GM10266 (cell line): ENCODE measurements around the gene ZNF654.

Experiments
- DNase-seq: peaks from one replicate; pipeline ENCODE4 v3.0.0; 2012; ENCODE audit errors: extremely low spot score
- TF ChIP-seq, protein P1 (sequence below): IDR thresholded peaks from 2 replicates; pipeline ENCODE4 v1.5.1; 2012; ENCODE audit warnings: mild to moderate bottlenecking, low read depth; ENCODE audit not compliant: control insufficient read depth, insufficient read depth; ENCODE audit errors: missing control alignments

Gene ZNF654

GRCh38 chr3:88038566-88038965 lies 20.5 kb upstream of the ZNF654 start:
- TF ChIP-seq, protein P1, sequence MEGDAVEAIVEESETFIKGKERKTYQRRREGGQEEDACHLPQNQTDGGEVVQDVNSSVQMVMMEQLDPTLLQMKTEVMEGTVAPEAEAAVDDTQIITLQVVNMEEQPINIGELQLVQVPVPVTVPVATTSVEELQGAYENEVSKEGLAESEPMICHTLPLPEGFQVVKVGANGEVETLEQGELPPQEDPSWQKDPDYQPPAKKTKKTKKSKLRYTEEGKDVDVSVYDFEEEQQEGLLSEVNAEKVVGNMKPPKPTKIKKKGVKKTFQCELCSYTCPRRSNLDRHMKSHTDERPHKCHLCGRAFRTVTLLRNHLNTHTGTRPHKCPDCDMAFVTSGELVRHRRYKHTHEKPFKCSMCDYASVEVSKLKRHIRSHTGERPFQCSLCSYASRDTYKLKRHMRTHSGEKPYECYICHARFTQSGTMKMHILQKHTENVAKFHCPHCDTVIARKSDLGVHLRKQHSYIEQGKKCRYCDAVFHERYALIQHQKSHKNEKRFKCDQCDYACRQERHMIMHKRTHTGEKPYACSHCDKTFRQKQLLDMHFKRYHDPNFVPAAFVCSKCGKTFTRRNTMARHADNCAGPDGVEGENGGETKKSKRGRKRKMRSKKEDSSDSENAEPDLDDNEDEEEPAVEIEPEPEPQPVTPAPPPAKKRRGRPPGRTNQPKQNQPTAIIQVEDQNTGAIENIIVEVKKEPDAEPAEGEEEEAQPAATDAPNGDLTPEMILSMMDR = no peak
- DNase-seq = no peak

- no peak for DNase-seq
- TF ChIP-seq, protein P1 = no peak
Measured at GRCh38 chr3:88040529-88040928, 18.5 kb upstream of the ZNF654 start.

DNA sequence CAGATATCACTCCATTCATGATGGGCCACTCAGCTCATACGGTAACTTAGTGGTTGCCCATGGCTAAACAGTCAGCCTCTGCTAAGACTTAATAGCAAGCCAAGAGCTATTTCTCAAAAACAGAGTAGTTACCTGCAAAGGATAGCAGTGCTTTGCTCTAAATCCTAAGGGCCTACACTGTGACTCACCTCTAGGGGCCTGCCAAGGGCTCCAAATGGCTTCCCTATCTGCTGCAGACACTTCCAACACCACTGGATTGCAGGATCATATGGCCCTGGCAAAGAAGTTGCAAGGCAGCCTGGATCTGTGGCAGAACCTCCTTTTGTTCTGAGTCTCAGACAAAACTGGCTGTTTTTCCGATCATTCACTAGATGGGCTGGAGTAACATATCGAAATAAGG lies 18.1 kb upstream of the ZNF654 start:
- no peak for DNase-seq
- TF ChIP-seq, protein P1 = no peak

DNA sequence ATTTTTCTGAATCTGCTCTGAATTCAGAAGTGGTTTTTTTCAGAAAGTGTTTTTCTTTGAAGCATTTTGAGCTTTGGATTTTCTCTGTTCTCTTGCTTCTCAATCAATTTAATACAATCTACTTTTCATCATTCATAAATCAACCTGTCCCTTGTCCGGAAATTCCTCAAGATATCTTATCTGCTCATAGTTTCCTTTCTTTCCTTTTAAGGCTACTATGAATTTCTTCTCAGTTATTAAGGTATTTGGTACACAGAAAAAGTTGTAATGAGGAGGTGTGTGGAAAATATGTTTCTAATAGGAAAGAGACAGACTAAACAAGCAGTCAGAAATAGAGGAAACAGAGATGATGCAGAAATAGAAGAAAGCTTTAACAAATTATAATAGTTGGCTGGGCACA lies 14.6 kb upstream of the ZNF654 start:
- TF ChIP-seq, protein P1 = no peak
- DNase-seq = no peak

DNA sequence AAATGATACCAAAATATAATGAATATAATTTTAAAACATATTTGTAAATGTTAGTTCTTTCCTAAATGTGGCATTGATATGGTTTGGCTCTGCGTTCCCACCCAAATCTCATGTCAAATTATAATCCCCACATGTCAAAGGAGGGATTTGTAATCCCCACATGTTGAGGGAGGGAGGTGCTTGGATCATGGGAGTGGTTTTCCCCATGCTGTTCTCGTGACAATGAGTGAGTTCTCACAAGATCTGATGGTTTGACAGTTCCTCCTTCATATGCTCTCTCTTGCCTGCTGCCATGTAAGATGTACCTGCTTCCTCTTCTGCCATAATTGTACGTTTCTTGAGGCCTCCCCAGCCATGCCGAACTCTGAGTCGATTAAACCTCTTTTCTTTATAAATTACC lies 12.3 kb upstream of the ZNF654 start:
- TF ChIP-seq, protein P1 = no peak
- DNase-seq = no peak

DNA sequence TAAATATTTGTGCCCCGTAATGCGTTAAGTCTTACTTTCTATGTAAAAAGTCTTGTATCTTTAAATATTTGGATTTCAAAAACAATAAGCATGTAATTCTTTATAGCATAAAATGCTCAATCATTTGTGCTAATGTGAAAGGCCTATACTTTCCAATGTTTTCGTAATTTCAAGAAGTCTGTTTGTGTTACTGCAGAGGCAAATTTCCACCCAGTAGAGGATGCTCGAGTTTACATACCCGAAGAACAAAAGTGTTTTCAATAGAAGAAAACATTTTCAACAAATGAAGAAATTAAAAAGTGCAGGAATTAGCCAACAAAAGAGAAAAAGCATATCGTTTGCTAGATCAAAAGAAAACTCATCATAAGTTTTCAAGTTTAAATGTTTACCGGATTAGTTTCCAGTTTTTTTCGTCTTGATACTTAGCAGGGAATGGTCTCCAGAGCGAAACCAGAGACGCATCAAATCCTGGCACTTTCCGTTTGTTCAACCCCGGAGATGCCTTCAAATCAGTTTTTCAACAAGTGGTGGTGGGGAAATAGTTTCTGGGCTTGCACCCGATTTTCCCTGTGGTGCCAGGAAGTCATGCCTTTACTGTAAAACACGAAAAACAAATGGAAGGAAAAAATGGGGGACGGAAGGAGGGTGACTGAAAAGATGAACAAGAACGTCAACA lies 1.3 kb upstream of the ZNF654 start:
- TF ChIP-seq, protein P1 = no peak
- no peak for DNase-seq

DNA sequence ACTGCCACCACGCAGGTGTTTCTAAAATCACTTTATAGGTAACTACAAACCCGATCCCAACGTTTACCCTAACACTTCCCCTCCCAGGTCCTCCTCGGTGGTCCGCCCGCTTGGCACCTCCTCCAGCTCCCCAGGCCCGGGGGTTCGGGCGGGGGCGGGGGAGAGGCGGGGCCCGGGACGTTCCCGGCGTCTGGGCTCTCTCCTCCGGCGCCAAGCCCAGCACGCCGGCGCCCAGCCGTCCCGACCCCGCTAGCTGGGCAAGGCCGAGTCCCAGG lies 812 bp upstream of the ZNF654 start:
- DNase-seq = no peak

More for the DNA sequence above, 812 bp upstream of the ZNF654 start:
- TF ChIP-seq, protein P1 = no peak
